K562 (cell line): Measurements from ENCODE around the gene MROH2B.

Source experiments
- GABPA ChIP-seq: fragments of 200-800 bp; sonication (Bioruptor generic); conservative IDR thresholded peaks from 2 replicates; pipeline ENCODE4 v1.6.1; 2016; ENCODE audit warnings: low read depth, missing genetic modification characterization, missing compliant biosample characterization
- TEAD4 ChIP-seq, 2 experiments: sonication (generic) in 1 of 2; formaldehyde crosslinking in 1 of 2; IDR thresholded peaks; 2 replicates each; pipeline versions ENCODE4 v1.6.1 to v1.8.0; 2012 to 2022; ENCODE audit warnings: borderline replicate concordance in 1 of 2, inconsistent platforms in 1 of 2, low read length in 1 of 2, mild to moderate bottlenecking in 1 of 2, missing genetic modification reagents in 1 of 2
- ZNF785 ChIP-seq: fragments of 250-450 bp; sonication (Bioruptor Pico); IDR thresholded peaks from 2 replicates; pipeline ENCODE4 v1.4.0; 2020; ENCODE audit warnings: mild to moderate bottlenecking
- TF ChIP-seq, protein P1 (sequence below): IDR thresholded peaks from 3 replicates; pipeline ENCODE4 v1.6.1; 2011; ENCODE audit warnings: borderline replicate concordance, mild to moderate bottlenecking, moderate library complexity; ENCODE audit not compliant: insufficient read length; ENCODE audit errors: extremely low read depth

DNA sequence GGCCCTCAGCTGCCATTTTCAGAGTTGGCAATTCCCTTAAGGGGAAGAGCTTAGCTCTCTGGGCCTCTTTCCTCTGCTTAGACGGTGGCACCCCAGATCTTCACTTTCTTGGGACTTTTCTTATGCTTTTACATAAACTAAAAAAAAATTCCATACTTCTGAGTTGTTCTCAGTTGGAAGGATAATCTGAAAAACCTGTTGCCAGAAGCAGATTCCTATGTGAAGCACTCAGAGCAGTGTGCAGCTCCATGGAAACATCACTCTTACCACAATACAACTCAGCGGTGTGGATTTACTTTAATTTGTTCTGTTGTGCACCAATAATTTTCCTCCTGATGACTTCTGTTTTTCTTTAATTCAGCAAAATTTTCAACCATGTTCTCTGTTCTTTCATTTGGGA is 44.1 kb upstream of the MROH2B start:
- TF ChIP-seq, protein P1, sequence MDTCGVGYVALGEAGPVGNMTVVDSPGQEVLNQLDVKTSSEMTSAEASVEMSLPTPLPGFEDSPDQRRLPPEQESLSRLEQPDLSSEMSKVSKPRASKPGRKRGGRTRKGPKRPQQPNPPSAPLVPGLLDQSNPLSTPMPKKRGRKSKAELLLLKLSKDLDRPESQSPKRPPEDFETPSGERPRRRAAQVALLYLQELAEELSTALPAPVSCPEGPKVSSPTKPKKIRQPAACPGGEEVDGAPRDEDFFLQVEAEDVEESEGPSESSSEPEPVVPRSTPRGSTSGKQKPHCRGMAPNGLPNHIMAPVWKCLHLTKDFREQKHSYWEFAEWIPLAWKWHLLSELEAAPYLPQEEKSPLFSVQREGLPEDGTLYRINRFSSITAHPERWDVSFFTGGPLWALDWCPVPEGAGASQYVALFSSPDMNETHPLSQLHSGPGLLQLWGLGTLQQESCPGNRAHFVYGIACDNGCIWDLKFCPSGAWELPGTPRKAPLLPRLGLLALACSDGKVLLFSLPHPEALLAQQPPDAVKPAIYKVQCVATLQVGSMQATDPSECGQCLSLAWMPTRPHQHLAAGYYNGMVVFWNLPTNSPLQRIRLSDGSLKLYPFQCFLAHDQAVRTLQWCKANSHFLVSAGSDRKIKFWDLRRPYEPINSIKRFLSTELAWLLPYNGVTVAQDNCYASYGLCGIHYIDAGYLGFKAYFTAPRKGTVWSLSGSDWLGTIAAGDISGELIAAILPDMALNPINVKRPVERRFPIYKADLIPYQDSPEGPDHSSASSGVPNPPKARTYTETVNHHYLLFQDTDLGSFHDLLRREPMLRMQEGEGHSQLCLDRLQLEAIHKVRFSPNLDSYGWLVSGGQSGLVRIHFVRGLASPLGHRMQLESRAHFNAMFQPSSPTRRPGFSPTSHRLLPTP = no peak
- no peak for TF ChIP-seq ZNF785 (CRISPR knock-in tag)
- no peak for TF ChIP-seq TEAD4 (IDR thresholded peaks at IDR 0.05; ENCODE audit: low read length)
- no peak for TF ChIP-seq TEAD4 (CRISPR knock-in tag; IDR thresholded peaks at IDR 0.05; ENCODE audit: borderline replicate concordance)
- TF ChIP-seq GABPA (tag) = no peak
